ENCODE data around the gene FOXG1. TPM values are rescaled to one million over a fixed set of nuclear protein-coding genes. Genes with fewer than 3 reads are reported as not detected.

FOXG1 gene
- not detected in 2 replicates for total RNA-seq

DNA sequence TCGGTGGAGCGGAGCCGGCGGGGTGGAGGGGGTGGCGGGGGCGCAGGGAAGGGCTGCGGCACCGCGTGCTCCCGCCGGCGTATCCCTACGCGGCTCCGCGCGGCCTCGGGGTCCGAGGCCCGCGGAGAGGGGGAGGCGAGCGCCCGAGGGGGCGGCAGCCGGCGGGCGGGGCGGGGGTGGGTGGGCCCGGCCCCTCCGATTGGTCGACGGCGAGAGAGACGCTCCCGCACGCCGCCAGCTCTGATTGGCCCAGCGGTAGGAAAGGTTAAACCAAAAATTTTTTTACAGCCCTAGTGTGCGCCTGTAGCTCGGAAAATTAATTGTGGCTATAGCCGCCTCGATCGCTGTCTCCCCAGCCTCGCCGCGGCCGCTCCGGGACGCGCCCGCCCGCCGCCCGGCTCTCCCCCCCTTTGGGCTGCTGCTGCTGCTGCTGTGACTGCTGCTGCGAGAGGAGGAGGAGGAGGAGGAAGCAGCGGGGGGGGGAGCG lies at the start of gene FOXG1:
TSS of gene FOXG1 (plus strand) at position 319 of the 487 bp plus-strand sequence. CDS start 493 bp downstream, outside the sequence.

Data from tracheal epithelial cell (primary cell).